ENCODE measurements around the gene LIN7A.

The LIN7A gene

DNA sequence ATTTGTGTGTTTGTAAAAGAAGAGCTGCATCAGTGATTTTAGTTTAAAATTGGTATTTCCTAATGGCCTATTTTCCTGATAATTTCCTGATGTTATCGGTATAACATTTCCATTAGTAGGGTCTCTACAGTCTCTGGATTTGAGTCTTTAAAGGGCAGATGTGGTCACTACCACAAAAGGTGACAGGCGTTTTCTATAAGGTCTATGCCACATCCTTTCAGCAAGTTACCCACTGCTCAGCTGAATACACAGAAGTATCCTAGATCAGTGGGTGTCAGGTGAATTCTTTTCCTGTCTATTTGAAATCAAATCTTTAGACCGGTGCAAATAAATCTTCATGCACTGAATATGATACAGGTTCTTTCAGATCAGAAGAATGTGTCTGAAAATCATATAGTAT is 90.2 kb downstream of the LIN7A start:
- Histone ChIP-seq H3K9me3 (no peaks in the 10 kb centered on the region), H3K4me3 (ENCODE audit: low read depth, low read length) (peak overlapping the region; percentile 21; the same call in 1 of the 2 replicates), H3K27me3 (no peaks in the 10 kb centered on the region), H3K36me3 (no peaks in the 10 kb centered on the region), H3K4me1 (peaks cover 28% of the 10 kb centered on the region)
- TF ChIP-seq, protein P1, sequence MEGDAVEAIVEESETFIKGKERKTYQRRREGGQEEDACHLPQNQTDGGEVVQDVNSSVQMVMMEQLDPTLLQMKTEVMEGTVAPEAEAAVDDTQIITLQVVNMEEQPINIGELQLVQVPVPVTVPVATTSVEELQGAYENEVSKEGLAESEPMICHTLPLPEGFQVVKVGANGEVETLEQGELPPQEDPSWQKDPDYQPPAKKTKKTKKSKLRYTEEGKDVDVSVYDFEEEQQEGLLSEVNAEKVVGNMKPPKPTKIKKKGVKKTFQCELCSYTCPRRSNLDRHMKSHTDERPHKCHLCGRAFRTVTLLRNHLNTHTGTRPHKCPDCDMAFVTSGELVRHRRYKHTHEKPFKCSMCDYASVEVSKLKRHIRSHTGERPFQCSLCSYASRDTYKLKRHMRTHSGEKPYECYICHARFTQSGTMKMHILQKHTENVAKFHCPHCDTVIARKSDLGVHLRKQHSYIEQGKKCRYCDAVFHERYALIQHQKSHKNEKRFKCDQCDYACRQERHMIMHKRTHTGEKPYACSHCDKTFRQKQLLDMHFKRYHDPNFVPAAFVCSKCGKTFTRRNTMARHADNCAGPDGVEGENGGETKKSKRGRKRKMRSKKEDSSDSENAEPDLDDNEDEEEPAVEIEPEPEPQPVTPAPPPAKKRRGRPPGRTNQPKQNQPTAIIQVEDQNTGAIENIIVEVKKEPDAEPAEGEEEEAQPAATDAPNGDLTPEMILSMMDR (IDR thresholded peaks at IDR 0.05; ENCODE audit: low read depth, low read length): no peak
- DNase-seq: peak; percentile 32

DNA sequence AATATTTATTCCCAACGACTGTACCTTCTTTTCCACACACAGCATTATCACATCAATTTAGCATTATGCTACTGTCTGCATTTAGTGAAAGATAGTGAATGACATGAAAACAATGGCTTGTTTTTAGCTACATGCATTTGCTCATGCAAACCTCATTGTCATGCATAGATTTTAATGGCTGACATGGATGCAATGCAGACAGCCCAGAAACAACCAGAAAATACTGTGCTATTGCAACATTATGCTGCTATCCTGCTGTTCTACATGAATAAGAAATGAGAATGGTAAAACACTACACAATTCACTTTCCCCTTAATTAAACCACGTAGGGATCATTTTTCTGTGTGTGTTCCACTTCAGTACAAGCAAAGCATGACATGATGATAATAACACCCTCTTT is 90.8 kb downstream of the LIN7A start:
- H3K9me3 ChIP-seq: no peaks in the 10 kb centered on the region
- DNase-seq: no peak
- TF ChIP-seq, protein P1 (IDR thresholded peaks at IDR 0.05; ENCODE audit: low read depth, low read length): no peak
- peak overlapping the region; percentile 21 for H3K4me3 ChIP-seq (ENCODE audit: low read depth, low read length)
- H3K27me3 ChIP-seq: no peaks in the 10 kb centered on the region
- peaks cover 28% of the 10 kb centered on the region for H3K4me1 ChIP-seq
- H3K36me3 ChIP-seq: no peaks in the 10 kb centered on the region

DNA sequence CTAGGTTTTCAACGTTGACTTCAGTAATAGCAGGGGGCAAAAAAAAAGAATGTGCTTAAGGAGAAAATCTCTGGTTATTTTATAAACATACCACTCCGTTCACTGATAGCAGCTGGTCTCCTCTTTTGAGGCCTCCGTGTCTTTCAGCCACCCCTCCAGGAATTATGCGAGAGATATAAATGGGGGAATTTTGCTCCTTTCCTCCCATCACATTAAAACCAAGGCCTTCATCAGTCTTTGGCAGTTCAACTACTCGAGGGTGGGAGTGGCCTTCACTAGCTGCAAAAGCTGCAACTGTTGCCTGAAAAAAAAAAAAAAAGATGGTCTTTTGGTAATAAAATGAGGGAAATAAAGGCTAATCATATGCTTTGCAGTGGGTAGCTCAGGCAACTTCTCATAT is 92.1 kb downstream of the LIN7A start:
- Histone ChIP-seq H3K9me3 (no peaks in the 10 kb centered on the region), H3K36me3 (no peaks in the 10 kb centered on the region), H3K27me3 (no peaks in the 10 kb centered on the region), H3K4me1 (peaks cover 28% of the 10 kb centered on the region), H3K4me3 (ENCODE audit: low read depth, low read length) (no peak overlapping the region)
- DNase-seq: no peak
- TF ChIP-seq, protein P1 (IDR thresholded peaks at IDR 0.05; ENCODE audit: low read depth, low read length): no peak

DNA sequence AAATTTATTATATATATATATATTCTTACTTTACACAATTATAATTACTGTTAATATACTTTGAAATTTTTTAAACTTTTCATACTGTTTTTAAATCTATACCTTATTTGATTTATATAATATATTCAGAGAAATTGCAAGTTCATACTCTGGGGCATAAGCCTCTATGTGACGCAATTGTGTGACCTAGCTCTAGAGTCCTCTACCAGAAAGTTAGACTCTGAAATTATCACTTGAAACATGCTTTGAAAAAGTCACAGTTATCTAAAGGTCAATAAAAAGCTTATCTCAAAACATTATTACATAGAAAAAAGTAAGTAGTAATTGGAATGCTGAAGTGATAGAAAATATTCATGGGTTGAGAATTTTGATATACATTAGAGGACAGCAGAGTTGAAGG is 93.8 kb downstream of the LIN7A start:
- H3K27me3 ChIP-seq: no peaks in the 10 kb centered on the region
- no peaks in the 10 kb centered on the region for H3K36me3 ChIP-seq
- no peaks in the 10 kb centered on the region for H3K9me3 ChIP-seq
- TF ChIP-seq, protein P1 (IDR thresholded peaks at IDR 0.05; ENCODE audit: low read depth, low read length): no peak
- DNase-seq: no peak
- H3K4me3 ChIP-seq (ENCODE audit: low read depth, low read length): no peak overlapping the region
- peaks cover 21% of the 10 kb centered on the region for H3K4me1 ChIP-seq

DNA sequence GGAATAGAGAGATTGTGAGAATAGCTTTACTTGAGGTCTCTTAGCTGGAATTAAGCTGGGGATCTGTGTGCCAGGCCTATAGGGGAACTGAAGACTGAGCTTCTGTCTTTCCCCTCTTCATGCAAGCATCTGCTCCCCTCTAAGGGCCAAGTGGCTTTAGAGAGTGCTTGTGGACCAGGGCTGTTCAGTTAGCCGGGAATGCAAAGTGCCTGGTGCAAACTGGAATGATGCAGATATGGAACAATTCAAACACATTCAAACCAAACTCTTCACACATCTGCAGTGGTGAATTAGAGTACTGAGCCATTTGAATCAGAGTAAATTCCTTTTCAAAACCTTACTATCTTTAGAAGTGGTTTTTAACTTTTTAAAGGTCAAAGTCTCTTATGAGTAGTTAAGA is 99.0 kb downstream of the LIN7A start:
- peaks cover 11% of the 10 kb centered on the region for H3K4me1 ChIP-seq
- no peaks in the 10 kb centered on the region for H3K36me3 ChIP-seq
- TF ChIP-seq, protein P1 (IDR thresholded peaks at IDR 0.05; ENCODE audit: low read depth, low read length): no peak
- H3K9me3 ChIP-seq: no peaks in the 10 kb centered on the region
- H3K27me3 ChIP-seq: no peaks in the 10 kb centered on the region
- no peak for DNase-seq
- no peak overlapping the region for H3K4me3 ChIP-seq (ENCODE audit: low read depth, low read length)

DNA sequence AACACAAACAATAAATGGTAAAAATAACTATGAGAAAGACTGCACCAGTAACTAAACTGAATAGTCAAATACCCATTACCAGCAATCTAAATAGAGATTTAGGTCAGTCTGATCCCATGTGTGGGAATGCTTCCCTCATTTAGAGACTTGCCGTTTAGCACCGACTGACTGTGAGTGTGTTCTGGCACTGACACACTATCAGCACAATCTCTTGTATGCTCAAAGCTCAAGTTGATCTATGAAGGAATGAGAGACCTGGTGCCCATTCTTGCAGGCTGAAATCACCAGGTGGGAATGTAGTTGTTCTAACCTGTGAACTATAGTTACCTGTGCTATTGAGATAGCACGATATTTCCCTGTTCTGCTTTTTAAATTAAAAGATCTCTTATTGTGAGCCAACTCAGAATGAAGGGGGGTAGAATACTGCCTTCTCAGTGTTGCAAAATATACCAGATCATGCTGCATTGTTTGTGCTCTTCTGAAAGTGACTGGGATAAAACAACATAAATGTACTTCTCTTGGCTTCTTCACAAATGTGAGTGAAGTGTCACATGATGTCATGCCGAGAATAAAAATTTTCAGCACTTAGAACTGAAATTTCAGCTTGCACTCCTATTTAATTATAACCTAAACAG is 99.6 kb downstream of the LIN7A start:
- H3K9me3 ChIP-seq: no peaks in the 10 kb centered on the region
- TF ChIP-seq, protein P1 (IDR thresholded peaks at IDR 0.05; ENCODE audit: low read depth, low read length): no peak
- peaks cover 14% of the 10 kb centered on the region for H3K4me1 ChIP-seq
- no peak for DNase-seq
- no peak overlapping the region for H3K4me3 ChIP-seq (ENCODE audit: low read depth, low read length)
- H3K27me3 ChIP-seq: no peaks in the 10 kb centered on the region
- H3K36me3 ChIP-seq: no peaks in the 10 kb centered on the region

All from BE2C (cell line).